Stimulated activated CD4-positive, alpha-beta T cell treated with anti-CD3 and anti-CD28 coated beads, Interleukin-12 subunit alpha, Interleukin-12 subunit beta, amount 100 ng/mL, for 4 hours (primary cell): ENCODE data around the gene PPFIA1.
A peak's percentile ranks its signal among the peaks of the same experiment; 100 is the strongest.
"Not testable (repeated sequence)": the region's sequence is repeated elsewhere in the genome, so short reads cannot be mapped to it uniquely, and the experiment has no call there.

ENCODE experiments used
- DNase-seq: peaks from one replicate; pipeline ENCODE4 v3.0.0-alpha.2; 2020

The PPFIA1 gene

GRCh38 chr11:70252844-70253243 is 17.6 kb upstream of the PPFIA1 start:
- DNase-seq: no peak

GRCh38 chr11:70255477-70256116 is 14.9 kb upstream of the PPFIA1 start:
- DNase-seq: no peak

DNA sequence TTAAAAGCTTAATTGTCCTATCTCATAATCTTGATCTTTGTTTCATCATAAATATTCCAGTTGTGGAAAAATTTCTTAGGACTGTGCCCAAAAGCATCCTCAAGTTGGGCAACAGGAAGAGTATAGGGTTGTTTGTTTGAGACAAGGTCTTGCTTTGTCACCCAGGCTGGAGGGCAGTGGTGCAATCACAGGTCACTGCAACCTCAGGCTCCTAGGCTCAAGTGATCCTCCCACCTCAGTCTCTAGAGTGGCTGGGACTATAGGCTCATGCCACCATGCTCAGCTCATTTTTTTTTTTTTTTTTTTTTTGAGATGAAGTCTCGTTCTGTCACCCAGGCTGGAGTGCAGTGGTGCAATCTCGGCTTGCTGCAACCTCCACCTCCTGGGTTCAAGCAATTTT is 11.4 kb upstream of the PPFIA1 start:
- not testable (repeated sequence) for DNase-seq

- no peak for DNase-seq
Measured at GRCh38 chr11:70262951-70263350, 7.5 kb upstream of the PPFIA1 start.

DNA sequence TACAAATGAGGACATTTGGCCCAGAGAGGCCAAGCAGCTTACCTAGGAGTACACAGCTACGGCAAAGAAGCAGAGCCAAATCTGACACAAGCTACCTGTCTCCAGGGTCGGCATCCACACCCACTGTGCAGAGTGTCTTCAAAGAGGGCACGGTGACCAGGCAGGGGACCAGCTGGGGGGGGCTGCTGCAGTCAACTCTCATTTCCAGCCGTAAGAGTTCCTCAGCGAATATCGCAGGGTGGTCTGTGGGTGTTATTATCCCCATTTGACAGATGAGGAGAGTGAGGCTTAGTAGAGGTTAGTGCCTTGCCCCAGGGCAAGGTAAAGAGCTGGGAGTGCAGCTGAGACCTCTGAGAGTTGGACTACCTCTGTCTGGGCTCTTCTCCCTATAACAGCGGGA is 7.1 kb upstream of the PPFIA1 start:
- DNase-seq: no peak

- no peak for DNase-seq
Measured at GRCh38 chr11:70265341-70265740, 5.1 kb upstream of the PPFIA1 start.

DNA sequence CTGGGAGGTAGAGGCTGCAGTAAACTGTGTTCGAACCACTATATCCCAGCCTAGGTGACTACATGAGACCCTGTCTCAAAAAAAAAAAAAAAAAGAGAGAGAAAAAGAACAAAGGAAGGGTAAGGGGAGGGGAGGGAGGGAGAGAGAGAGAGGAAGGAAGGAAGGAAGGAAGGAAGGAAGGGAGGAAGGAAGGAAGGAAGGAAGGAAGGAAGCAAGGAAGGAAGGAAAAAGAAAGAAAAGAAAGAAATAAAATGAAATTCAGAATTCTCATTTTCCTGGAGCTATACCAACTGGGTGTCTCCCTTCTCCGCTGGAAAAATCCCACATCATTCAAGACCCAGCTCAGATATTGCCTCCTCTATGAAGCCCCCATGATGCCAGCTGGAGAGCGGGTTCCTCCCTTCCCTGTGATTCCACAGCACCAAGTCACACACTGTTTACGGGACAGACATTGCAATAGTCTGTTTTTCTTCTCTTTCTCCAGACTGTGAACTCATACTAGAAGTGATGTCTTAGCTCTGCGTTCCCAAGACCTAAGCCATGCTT is 3.0 kb upstream of the PPFIA1 start:
- DNase-seq: no peak

GRCh38 chr11:70268526-70268925 is 2.0 kb upstream of the PPFIA1 start:
- DNase-seq: no peak

DNA sequence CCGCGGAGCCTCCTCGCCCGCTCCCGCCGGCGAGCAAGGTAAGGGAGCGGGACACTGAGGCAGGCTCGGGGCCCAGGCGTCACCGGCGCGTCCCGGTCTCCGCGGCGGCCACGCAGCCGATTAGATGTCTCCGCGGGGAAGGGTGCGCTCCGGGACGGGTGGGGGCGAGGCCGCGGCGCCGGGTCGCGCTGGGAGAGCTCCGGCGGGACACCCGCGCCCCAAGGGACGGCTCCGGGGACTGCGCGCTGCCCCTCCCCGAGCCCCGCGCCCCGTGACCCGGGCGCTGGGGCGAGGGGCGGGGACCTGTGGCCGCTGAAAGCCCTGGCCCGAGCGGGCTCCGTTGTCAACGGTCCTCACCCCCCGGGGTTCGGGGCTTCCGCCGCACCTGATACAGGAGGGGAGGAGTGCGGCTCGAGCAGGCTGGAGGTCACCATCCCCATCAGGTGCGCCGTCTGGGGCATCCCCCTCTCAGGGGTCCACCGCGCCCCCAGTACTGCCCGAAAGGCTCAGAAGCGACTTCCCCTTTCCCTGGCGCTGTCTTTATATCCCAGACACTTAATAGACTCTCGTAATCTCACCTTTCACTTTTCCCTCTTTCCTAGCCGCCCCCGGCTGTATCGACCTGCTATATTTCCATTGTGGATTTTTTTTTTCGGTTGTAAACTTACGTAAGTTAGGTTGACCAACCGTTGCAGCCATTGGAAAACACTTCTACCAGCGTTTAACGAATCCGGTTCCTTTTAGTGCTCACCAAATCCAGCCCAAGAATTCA is 573 bp downstream of the PPFIA1 start:
- DNase-seq: peak; percentile 32

GRCh38 chr11:70271649-70271953 is 1.1 kb downstream of the PPFIA1 start:
- no peak for DNase-seq

GRCh38 chr11:70272009-70272408 is 1.5 kb downstream of the PPFIA1 start:
- DNase-seq: no peak

GRCh38 chr11:70278994-70279393 is 8.5 kb downstream of the PPFIA1 start:
- DNase-seq: no peak

DNA sequence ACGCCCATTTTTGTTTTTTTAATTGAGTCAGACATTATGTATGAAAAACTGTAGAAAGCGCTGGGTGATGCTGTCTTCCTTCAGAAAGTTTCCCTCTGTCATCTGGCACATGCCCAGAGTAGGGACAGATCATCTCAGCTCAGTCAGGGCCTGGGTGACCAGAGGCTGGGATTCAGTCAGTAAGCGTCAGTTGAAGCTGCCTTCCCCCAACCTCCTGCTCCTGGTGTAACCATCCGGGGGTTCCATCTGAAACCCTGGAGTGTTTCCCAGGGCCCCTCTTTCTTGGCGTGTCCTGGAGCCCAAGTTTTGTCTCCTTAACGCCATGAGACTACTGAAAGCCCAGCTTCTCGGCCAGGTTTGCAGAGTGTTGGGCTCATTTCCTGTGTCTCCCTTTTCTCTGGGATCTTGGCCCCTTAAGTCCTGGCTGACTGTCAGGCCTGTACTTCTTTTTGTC is 10.7 kb downstream of the PPFIA1 start:
- no peak for DNase-seq

- DNase-seq: no peak
Measured at GRCh38 chr11:70282012-70282411, 11.5 kb downstream of the PPFIA1 start.

- no peak for DNase-seq
Measured at GRCh38 chr11:70288721-70289120, 18.2 kb downstream of the PPFIA1 start.

- no peak for DNase-seq
Measured at GRCh38 chr11:70289582-70289981, 19.1 kb downstream of the PPFIA1 start.

DNA sequence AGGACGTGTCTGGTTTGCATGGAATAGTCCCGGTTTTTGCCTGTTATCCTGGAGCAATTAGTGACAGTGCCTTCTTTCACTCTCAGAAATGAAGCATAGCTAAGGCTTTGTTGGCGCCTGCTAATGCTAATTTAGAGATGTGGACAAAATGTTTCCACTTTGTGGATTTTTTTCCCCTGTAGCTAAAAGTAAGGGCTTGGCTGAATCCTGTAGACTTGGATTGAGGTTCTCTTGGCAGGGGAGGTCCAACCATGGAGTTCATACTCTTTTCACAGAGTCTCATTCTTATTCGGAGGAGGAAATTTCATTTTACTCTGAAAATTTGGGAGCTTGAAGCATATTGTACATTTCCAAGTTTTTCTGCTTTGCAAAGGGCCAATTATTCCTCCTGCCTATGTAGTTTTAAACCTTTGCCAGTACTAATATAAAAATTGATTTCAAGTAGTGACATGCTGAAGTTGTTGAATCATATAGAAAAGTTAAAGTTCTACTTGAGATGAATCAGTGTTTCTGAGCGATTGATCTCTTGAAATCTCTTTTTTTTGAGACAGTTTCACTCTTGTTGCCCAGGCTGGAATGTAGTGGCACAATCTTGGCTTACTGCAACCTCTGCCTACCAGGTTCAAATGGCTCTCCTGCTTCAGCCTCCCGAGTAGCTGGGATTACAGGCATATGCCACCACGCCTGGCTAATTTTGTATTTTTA is 20.0 kb downstream of the PPFIA1 start:
- no peak for DNase-seq

- DNase-seq: no peak
Measured at GRCh38 chr11:70292166-70292565, 21.7 kb downstream of the PPFIA1 start.

- DNase-seq: no peak
Measured at GRCh38 chr11:70292863-70293262, 22.4 kb downstream of the PPFIA1 start.

- not testable (repeated sequence) for DNase-seq
Measured at GRCh38 chr11:70295166-70295565, 24.7 kb downstream of the PPFIA1 start.

GRCh38 chr11:70296681-70297080 is 26.2 kb downstream of the PPFIA1 start:
- no peak for DNase-seq

- DNase-seq: no peak
Measured at GRCh38 chr11:70297341-70297740, 26.9 kb downstream of the PPFIA1 start.

GRCh38 chr11:70298243-70298915 is 27.9 kb downstream of the PPFIA1 start:
- DNase-seq: no peak
